Spleen (tissue), 11 donors: ENCODE data around the gene ZNF792. TPM values are rescaled to one million over a fixed set of nuclear protein-coding genes. Genes with fewer than 3 reads are reported as not detected.
A peak's percentile ranks its signal among the peaks of the same experiment; 100 is the strongest.

Source experiments
- DNase-seq: peaks from one replicate; pipeline ENCODE4 v3.0.0-alpha.2; 2020
- H3K27ac ChIP-seq, 8 donors: fragments of 200-600 bp; sonication (generic) in 7 of 8; 1 replicate in 4 of 8; 2 replicates in 4 of 8; pipeline versions ENCODE4 v1.5.0 to v1.8.0; 2016 to 2021; ENCODE audit warnings: inconsistent platforms in 4 of 8, mild to moderate bottlenecking in 4 of 8, moderate library complexity in 1 of 8
- H3K27me3 ChIP-seq, 7 donors: fragments of 200-600 bp; sonication (generic) in 6 of 7; replicated peaks in 1 of 7; 1 replicate in 4 of 7; 2 replicates in 3 of 7; pipeline versions ENCODE4 v1.5.0 to v1.8.0; 2016 to 2021; ENCODE audit warnings: inconsistent platforms in 3 of 7, mild to moderate bottlenecking in 1 of 7
- H3K36me3 ChIP-seq, 6 donors: fragments of 200-600 bp; sonication (generic) in 5 of 6; 1 replicate in 4 of 6; 2 replicates in 2 of 6; pipeline versions ENCODE4 v1.5.0 to v1.8.0; 2016 to 2021; ENCODE audit warnings: inconsistent platforms in 2 of 6
- H3K4me1 ChIP-seq, 6 donors: fragments of 200-600 bp; sonication (generic) in 5 of 6; 1 replicate in 3 of 6; 2 replicates in 3 of 6; pipeline versions ENCODE4 v1.5.0 to v1.8.0; 2016 to 2021; ENCODE audit warnings: inconsistent platforms in 3 of 6
- H3K4me3 ChIP-seq, 8 donors: fragments of 200-600 bp; sonication (generic) in 7 of 8; 1 replicate in 4 of 8; 2 replicates in 4 of 8; pipeline versions ENCODE4 v1.5.0 to v1.8.0; 2016 to 2021; ENCODE audit warnings: inconsistent platforms in 4 of 8, mild to moderate bottlenecking in 4 of 8, moderate library complexity in 2 of 8
- H3K9me3 ChIP-seq, 8 donors: fragments of 200-600 bp; sonication (generic) in 7 of 8; 1 replicate in 4 of 8; 2 replicates in 4 of 8; pipeline versions ENCODE4 v1.5.0 to v1.8.0; 2016 to 2021; ENCODE audit warnings: inconsistent platforms in 4 of 8
- POLR2A ChIP-seq, 3 donors: fragments of 450-650 bp; IDR thresholded peaks; one replicate each; pipeline ENCODE4 v1.5.1; 2017; ENCODE audit warnings: antibody characterized with exemption in 3 of 3, mild to moderate bottlenecking in 1 of 3
- POLR2AphosphoS5 ChIP-seq, 3 donors: sonication (generic); formaldehyde crosslinking; IDR thresholded peaks; one replicate each; pipeline ENCODE4 v1.5.1; 2017; ENCODE audit warnings: antibody characterized with exemption in 3 of 3
- WGBS, 5 donors: extraction: QIAGEN DNeasy Blood & Tissue Kit in 3 of 5; methylation state at CpG; one replicate each; pipeline versions ENCODE4 v1.1.5 to v1.1.7; 2013 to 2018; 5-methylcytosine and 5-hydroxymethylcytosine counted together
- intact Hi-C: fragments of 100-400 bp; cut with DNase I; formaldehyde crosslinking; loops from one replicate; pipeline ENCODE4 v1.15.0; 2023; ENCODE audit warnings: low total_unique reads
- polyA plus RNA-seq, 3 donors: library from polyadenylated mRNA; stranded (reverse); fragments of 200-250 nt; gene quantifications; one replicate each; pipeline ENCODE4 v1.2.1, GENCODE V29; 2013
- total RNA-seq, 7 donors: library from RNA; depleted of rRNA in 3 of 7; stranded (reverse); fragments of >200 nt in 3 of 7; fragmentation: NEBNext Ultra II Directional in 4 of 7; extraction: Animal tissue kit (Norgen Biotek cat#: 25700) in 4 of 7; gene quantifications; one replicate each; pipeline versions ENCODE4 v1.1.0 to v1.2.1, GENCODE V29; 2016 to 2021
- TF ChIP-seq, protein P1 (sequence below), 11 experiments: fragments of 200-600 bp in 7 of 11; fragments of 450-650 bp in 4 of 11; sonication (generic) in 4 of 11; IDR thresholded peaks in 8 of 11; conservative IDR thresholded peaks in 3 of 11; 1 replicate in 7 of 11; 2 replicates in 4 of 11; pipeline versions ENCODE4 v1.4.0 to v1.8.0; 2016 to 2021; ENCODE audit warnings: antibody characterized with exemption in 11 of 11, inconsistent platforms in 4 of 11, mild to moderate bottlenecking in 1 of 11
- donor health status: healthy with polysubstance abuse.
- donor health status: DM: no; HTN: no; CAD: no; lungs with moderate emphysema.
- donor health status: DM: no; HTN: no; CAD: no.
- donor health status: Bipolar disorder and iron deficiency.
- donor health status: healthy.
- donor health status: DM: no; HTN: no; CAD: no.
- donor health status: DM: yes; HTN: yes; CAD: no.

Gene ZNF792
- total and polyA plus RNA-seq, 10 donors: 1.5 to 22.9 (median 13.1) TPM

- Histone ChIP-seq H3K27ac (no peak overlapping the region), H3K36me3 (peaks cover 26 to 90% (median 54%) of the 10 kb centered on the region in 6 donors), H3K4me1 (peaks cover 8 to 19% (median 16%) of the 10 kb centered on the region in 6 donors), H3K9me3 (peaks cover 46 to 94% (median 92%) of the 10 kb centered on the region in 8 donors), H3K27me3 (no peaks in the 10 kb centered on the region), H3K4me3 (peak overlapping the region in 1 of 8 donors; percentile 9)
- intact Hi-C loops: no loop called here
- WGBS, 5 donors: 93 to 97% (median 95%) methylated on average over 22 of the region's 22 CpGs
- no peak for TF ChIP-seq POLR2AphosphoS5 (IDR thresholded peaks at IDR 0.05)
- TF ChIP-seq, protein P1, sequence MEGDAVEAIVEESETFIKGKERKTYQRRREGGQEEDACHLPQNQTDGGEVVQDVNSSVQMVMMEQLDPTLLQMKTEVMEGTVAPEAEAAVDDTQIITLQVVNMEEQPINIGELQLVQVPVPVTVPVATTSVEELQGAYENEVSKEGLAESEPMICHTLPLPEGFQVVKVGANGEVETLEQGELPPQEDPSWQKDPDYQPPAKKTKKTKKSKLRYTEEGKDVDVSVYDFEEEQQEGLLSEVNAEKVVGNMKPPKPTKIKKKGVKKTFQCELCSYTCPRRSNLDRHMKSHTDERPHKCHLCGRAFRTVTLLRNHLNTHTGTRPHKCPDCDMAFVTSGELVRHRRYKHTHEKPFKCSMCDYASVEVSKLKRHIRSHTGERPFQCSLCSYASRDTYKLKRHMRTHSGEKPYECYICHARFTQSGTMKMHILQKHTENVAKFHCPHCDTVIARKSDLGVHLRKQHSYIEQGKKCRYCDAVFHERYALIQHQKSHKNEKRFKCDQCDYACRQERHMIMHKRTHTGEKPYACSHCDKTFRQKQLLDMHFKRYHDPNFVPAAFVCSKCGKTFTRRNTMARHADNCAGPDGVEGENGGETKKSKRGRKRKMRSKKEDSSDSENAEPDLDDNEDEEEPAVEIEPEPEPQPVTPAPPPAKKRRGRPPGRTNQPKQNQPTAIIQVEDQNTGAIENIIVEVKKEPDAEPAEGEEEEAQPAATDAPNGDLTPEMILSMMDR (IDR thresholded peaks at IDR 0.05 in 8 of 11, conservative IDR thresholded peaks at IDR 0.05 in 3 of 11): no peak
- TF ChIP-seq POLR2A (IDR thresholded peaks at IDR 0.05): no peak
- DNase-seq: no peak
These were observed 5.9 kb downstream of the ZNF792 start for GRCh38 chr19:34957830-34958751.

DNA sequence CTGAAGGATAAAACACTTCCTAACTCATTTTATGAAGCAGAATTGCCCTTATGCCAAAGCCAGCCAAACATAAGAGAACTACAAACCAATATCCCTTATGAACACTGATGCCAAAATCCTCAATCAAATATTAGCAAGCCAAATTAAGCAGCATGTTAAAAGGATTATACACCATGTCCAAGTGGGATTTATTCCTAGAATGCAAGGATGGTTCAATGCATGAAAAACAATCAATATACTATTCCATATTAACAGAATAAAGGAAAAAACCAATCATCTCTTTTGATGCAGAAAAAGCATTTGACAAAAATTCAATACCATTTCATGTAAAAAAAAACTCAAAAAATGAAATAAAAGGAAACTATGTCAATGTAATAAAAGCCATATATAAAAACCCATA, 10.9 kb downstream of the ZNF792 start:
- H3K27me3 ChIP-seq: no peaks in the 10 kb centered on the region
- peaks cover 35 to 100% (median 100%) of the 10 kb centered on the region in 8 donors for H3K9me3 ChIP-seq
- no peak for DNase-seq
- no peak overlapping the region for H3K4me3 ChIP-seq
- no peaks in the 10 kb centered on the region for H3K4me1 ChIP-seq
- H3K27ac ChIP-seq: no peak overlapping the region
- intact Hi-C loops: no loop called here
- TF ChIP-seq POLR2A (IDR thresholded peaks at IDR 0.05) (no peak), POLR2AphosphoS5 (IDR thresholded peaks at IDR 0.05) (no peak)
- TF ChIP-seq, protein P1 (IDR thresholded peaks at IDR 0.05 in 8 of 11, conservative IDR thresholded peaks at IDR 0.05 in 3 of 11): no peak
- peaks cover 5 to 98% (median 34%) of the 10 kb centered on the region in 6 donors for H3K36me3 ChIP-seq

GRCh38 chr19:34943861-34944573, 20.0 kb downstream of the ZNF792 start:
- intact Hi-C loops: no loop called here
- no peak for DNase-seq
- H3K27me3 ChIP-seq: no peaks in the 10 kb centered on the region
- peaks cover 3 to 56% (median 25%) of the 10 kb centered on the region in 6 donors for H3K36me3 ChIP-seq
- H3K9me3 ChIP-seq: peaks cover 19 to 99% (median 87%) of the 10 kb centered on the region in 8 donors
- H3K27ac ChIP-seq: no peak overlapping the region
- H3K4me3 ChIP-seq: no peak overlapping the region
- no peaks in the 10 kb centered on the region for H3K4me1 ChIP-seq
- WGBS, 5 donors: 94 to 99% (median 96%) methylated on average over 13 of the region's 13 CpGs
- TF ChIP-seq, protein P1 (IDR thresholded peaks at IDR 0.05 in 8 of 11, conservative IDR thresholded peaks at IDR 0.05 in 3 of 11): no peak
- TF ChIP-seq POLR2AphosphoS5 (IDR thresholded peaks at IDR 0.05) (no peak), POLR2A (IDR thresholded peaks at IDR 0.05) (no peak)

GRCh38 chr19:34938886-34939285, 25.1 kb downstream of the ZNF792 start:
- intact Hi-C loops: no loop called here
- Histone ChIP-seq H3K36me3 (peaks cover 3 to 91% (median 33%) of the 10 kb centered on the region in 6 donors), H3K4me1 (no peaks in the 10 kb centered on the region), H3K27ac (no peak overlapping the region), H3K9me3 (peaks cover 5 to 57% (median 38%) of the 10 kb centered on the region in 8 donors), H3K4me3 (no peak overlapping the region), H3K27me3 (no peaks in the 10 kb centered on the region)
- WGBS, 5 donors: 85 to 96% (median 89%) methylated on average over 7 to 10 of the region's 10 CpGs
- TF ChIP-seq POLR2AphosphoS5 (IDR thresholded peaks at IDR 0.05) (no peak), POLR2A (IDR thresholded peaks at IDR 0.05) (no peak)
- TF ChIP-seq, protein P1 (IDR thresholded peaks at IDR 0.05 in 8 of 11, conservative IDR thresholded peaks at IDR 0.05 in 3 of 11): no peak
- DNase-seq: no peak
